GM21529 (cell line): ENCODE measurements around the gene SEMA3A.
"Not testable (repeated sequence)": the region's sequence is repeated elsewhere in the genome, so short reads cannot be mapped to it uniquely, and the experiment has no call there.

Source experiments
- ATAC-seq: cut with Tn5 transposase; IDR thresholded peaks from one replicate; pipeline ENCODE4 v1.9.1; 2021; ENCODE audit not compliant: unreplicated experiment

Gene SEMA3A

DNA sequence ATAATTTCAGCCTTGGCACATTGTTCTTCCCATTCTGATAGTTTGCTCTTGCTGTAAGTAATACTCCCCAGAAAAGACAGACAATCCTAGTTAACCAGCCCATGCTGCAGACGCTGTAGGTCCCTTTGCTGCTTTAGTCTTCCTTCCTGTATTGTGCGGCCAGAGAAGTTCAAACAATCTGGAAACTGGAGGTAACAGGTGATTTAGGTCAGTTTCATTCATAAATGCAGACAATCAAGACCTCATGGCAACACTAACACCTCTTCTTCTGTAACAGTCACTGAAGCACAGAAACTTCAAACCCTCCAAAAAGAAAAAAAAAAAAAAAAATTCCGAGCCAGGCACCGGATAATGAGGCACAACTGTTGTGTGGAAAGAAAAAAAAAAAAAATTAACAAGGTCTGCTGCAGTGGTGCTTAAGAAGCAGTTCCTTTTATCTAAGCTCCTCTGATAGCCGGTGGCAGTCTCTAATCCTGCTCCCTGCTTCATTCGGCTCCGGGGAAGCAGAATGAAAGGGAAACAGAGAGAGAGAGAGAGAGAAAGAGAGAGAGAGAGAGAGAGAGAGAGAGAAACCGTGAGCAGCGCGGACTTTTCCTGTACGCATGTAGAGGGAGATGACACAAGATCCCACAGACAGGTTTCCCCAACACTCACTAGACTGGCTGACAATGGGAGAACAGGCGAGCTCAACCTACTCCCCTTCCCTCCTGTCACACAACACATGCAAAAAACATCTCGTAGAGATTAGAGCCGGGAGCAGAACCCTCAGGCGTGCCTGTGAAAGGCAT lies at the start of gene SEMA3A:
TSS of gene SEMA3A (minus strand) at position 306 of the 788 bp plus-strand sequence. CDS start at position 103, 203 bp downstream.
- no peak for ATAC-seq

DNA sequence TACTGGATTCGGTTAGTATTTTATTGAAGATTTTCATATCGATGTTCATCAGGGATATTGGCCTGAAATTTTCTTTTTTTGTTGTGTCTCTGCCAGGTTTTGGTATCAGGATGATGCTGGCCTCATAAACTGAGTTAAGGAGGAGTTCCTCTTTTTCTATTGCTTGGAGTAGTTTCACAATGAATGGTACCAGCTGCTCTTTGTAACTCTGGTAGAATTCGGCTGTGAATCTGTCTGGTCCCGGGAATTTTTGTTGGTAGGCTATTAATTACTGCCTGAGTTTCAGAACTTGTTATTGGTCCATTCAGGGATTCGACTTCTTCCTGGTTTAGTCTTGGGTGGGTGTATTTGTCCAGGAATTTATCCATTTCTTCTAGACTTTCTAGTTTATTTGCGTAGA lies 48.4 kb upstream of the SEMA3A start:
- not testable (repeated sequence) for ATAC-seq

DNA sequence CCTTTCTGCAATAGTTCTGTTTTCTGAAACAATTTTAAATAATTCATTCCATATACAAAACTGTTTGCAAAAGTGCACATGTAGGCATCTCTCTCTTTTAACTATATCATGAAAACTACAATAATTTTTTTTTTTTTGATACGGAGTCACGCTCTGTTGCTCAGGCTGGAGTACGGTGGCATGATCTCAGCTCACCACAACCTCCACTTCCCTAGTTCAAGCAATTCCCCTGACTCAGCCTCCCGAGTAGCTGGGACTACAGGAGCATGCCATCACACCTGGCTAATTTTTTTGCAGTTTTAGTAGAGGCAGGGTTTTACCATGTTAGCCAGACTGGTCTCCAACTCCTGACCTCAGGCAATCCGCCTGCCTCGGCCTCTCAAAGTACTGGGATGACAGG lies 44.0 kb upstream of the SEMA3A start:
- ATAC-seq = no peak

DNA sequence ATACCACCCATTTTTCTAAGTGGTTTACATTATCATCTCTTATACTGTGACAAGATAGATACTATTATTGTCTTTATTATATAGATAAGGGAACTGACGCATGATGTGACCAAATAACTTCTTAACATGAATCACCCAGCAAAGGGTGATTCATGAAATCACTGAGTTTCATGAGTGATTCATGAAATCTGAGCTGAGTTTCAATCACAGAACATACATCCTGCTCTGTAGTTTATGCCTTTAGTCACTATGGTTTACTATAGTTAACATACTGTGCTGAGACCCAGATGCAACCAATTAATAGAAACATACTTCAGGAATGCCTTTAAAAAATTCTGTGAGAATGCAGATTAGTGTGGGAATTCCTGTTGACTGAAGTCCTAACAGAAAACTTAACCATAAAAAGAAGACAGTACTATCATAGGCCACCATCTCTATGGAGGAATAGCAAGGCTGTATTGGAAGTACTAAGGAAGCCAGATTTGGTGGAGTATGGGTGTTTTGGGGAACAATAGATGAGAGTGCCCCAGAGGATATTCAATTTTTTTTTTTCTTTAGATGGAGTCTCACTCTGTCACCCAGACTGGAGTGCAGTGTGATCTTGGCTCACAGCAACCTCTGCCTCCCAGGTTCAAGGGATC lies 43.1 kb upstream of the SEMA3A start:
- no peak for ATAC-seq

DNA sequence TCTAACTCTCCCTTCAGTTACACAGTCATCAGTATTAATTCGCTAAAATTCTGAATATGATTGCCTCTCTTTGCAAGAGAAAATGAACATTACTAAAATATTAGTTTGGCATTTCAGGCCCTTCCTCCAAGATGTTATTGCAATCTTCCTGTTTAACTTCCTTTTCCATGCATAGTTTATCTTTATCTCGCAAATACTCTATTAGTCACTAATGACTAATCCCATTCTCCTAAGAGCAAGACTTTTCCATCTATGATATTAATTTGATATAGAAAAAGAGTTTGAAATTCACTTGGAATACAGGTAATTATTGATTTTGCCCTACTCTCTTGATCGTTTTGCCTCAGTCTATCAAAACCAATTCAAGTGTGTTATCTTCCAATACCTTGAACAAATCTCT lies 41.8 kb upstream of the SEMA3A start:
- ATAC-seq = no peak

DNA sequence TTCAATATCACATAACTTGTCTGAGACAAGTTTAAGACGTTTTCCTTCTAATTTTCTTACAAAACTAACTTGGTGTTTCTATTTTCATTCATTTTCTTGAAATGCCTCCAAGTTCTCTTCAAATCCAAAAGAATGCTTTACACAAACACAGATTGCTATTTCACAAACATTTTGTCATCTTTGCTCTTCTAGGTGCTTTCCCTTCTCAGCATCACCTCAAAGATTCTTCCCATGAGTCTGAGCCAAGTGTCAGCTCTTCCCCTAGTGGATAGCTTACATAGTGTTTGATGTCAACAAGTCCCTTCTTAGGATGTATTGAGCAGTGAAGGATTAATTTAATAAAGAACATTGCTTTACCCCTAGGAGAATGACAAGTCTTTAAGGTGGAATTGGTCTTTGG lies 38.1 kb upstream of the SEMA3A start:
- ATAC-seq = no peak

DNA sequence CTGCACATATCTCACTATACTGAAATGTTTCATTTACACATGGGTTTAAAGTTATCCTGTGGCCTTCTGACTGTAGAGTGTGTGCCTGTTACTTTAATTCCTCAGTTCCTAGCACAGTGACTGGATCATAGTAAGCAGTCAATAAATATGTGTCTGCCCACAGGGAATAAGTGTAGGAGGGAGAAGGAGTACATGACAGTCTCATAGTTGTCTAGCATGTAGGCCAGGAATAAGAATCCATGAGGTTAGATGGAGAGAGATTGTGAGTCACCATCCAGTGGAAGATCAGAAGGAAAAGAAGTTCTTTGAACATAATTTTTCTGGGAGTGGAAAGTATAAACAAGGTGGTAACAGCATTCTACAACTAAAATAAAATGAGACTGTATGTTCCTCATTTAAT lies 36.6 kb upstream of the SEMA3A start:
- ATAC-seq = no peak

DNA sequence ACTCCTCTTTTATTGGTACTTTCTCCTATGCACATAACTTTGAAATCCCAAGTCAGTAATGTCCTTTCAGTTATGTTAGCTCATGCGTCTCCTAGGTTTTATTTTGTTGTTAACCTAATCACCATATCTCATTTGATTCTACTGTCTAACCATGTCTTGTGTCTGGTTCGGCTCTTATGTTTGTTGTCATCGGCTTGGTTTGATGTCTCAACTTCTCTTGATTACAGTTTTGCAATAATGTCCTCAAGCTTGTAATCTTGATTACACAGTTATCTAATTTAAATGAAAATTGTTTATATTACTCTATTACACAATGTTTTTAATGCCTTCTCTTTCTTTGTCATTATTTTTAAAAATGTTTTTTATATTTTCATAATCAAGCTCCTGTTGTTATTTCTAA lies 35.9 kb upstream of the SEMA3A start:
- ATAC-seq = no peak

DNA sequence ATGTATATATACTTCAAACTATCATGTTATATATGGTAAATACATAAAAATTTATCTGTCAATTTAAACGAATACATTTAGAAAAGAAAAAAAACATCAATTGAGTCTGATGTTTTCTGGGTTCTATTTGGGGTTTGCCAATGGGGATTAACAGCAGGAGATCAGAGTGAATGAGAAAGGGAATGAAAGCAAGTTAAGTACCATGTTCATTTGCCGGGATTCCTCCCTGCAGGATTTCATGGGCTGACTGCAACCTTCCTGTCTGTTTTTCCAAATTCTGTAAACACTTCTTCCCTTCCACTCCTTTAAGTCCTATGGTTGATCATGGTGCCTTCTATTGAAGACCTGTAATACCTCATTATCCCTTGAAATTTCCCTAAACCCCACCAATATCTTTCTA lies 33.9 kb upstream of the SEMA3A start:
- ATAC-seq = no peak

DNA sequence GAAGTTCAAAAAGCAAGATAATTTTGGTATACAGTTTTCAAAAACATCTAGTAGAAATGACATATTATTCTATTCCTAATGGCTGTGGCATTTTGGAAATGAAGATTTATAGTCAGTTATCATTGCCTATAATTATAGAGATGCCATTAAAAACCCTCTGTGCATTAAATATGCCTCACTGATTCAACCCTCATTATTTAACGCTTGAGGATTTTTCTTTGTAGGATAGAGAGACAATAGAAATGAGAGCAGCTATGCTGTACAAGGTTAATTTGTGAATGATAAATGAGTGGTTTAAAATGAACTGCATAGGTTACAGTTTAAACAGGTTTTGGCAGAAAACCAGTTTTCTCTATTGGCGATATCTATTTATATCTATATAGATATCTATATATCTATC lies 32.2 kb upstream of the SEMA3A start:
- ATAC-seq = no peak

DNA sequence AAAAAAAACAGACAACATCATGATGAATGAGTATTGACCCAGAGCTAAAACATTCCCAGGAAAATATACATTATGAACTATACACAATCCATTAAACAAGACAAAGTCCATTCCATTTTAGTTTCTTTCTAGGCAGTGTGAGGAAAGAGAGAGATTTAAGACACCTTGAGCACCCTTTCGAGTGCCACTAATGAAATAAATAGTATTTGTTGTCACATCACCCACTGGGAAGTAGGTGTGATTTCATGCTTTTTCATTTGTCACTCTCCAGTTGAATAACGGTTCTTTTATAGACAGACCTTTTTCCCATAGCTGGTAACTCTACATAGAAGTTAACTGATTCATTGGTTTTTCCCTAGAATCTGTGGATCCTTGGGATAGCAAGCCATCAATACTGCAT lies 29.9 kb upstream of the SEMA3A start:
- ATAC-seq = no peak

DNA sequence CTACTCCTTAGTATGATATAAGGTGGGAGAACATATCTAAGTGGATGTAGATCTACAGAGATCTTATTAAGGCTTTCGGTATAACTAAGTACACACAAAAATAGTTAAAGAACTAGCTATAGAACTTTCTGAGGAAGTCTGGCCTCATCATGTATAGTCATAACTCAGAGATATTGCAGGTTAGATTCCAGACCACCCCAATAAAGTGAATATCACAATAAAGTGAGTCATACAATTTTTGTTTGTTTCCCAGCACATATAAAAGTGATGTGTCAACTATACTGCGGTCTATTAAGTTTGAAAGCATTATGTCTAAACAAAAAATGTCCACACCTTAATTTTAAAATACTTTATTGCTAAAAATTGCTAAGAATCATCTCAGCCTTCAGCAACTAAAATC lies 24.7 kb upstream of the SEMA3A start:
- ATAC-seq = no peak

DNA sequence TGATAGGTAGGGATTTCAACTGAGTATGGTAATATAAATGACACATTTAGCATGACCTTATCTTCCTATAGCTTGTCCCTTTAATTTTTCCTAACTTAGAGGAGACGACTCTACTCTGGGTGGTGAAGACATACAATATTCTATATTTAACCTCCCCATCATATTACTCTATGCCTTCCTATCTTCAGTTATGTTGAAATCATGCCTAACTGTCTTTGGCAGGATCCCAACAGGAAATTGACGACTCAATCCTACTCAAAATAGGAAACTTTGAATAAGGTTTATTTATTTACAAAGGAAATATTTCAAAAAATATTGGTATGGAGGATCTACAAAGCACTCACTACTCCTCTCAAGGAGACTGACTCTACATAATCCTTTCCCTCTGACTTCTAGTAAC lies 24.1 kb upstream of the SEMA3A start:
- no peak for ATAC-seq

DNA sequence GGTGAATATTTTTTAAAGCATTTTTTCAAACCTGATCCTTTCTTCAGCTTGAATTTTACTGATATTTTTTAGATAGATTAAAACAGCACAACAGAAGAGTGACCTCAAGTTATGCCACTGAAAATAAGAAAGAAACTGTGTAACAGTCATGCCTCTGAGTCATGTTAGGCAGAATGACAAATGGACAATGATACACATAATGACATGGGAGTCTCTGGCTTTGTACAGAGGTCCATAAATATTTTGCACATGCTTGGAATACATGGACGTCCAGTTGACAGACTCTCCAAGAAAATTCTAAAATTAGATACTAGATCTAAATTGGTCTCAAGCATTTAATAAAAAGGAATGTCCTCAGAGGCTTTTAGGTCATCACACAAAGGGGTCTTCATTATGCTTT lies 21.9 kb upstream of the SEMA3A start:
- ATAC-seq = no peak

DNA sequence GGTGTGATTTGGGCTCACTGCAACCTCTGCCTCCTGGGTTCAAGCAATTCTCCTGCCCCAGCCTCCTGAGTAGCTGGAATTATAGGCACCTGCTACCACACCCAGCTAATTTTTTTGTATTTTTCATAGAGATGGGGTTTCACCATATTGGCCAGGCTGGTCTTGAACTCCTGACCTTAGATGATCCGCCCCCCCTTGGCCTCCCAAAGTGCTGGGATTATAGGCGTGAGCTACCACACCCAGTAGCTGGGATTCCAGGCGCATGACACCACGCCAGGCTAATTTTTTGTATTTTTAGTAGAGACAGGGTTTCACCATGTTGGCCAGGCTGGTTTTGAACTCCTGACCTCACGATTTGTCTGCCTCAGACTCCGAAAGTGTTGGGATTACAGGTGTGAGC lies 20.2 kb upstream of the SEMA3A start:
- not testable (repeated sequence) for ATAC-seq

DNA sequence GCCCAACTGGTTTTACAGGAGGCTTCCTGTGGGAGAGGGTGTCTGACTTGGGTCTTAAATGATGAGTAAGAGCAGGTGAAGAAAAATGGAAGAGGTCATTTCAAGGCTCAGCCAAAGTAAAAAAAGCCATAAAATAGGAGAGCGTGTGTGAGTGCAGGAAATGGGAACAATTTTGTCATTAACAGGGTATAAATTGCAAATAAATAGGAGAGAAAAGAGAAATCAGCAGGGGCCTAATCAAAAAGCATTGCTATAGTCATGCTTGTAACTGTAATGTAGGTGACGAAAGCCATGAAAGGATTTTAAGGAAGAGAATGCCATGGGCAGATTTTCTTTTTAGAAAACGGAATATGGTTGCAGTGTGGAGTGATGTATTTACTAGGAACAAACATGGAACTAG lies 15.7 kb upstream of the SEMA3A start:
- ATAC-seq = no peak

DNA sequence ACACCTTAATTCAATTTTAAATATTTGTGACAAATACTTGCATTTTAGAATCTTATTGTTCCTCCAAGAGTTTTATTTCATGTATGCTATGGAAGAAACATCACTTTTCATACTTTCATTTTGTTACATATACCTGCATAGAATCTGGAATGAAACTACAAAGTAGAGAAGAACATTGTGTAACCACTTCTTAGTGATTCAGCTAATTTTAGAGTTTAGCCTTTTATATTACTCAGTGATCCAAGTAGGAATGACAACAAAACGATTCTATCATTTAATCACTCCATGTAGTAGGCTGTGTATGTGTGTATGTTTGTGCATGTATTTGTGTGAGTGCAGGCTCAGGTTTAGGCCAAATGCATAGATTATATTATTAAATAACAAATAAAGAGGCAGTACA lies 14.4 kb upstream of the SEMA3A start:
- no peak for ATAC-seq

DNA sequence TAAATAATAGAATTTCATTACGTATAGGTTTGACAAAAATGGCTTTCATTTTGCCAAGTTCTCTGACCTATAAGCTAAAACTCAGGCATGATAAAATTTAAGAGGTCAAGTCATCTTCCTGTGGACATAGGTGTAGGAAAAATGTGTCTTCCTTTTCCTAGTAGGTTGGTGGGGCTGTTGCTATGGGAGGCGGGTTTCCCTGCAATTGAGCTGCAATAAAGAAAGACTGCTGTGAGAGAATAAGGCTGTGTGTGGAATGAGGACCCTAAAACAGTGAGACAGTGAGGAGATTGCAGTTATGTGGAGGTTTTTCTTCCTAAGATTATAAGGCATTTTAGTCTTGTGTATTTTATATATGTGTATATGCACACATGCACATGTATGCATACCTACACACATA lies 13.0 kb upstream of the SEMA3A start:
- ATAC-seq = no peak

DNA sequence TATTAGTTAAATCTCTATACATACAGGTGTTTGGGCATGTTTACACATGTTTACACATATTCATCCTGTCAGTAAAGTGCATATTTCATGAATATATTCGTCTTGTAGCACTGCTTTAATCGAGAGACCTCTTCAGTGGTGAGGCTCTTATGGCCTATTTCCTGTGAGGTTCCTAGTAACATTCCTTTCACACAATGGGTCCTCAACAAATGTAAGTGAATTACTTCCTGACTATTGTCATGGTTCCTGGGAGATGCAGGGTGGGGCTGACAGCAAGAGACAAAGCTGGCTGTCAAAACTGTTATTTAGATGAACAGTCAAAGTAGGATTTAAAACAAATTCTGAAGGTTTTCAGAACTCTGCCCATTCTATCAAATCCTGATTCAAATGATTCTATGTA lies 12.4 kb upstream of the SEMA3A start:
- ATAC-seq = no peak

DNA sequence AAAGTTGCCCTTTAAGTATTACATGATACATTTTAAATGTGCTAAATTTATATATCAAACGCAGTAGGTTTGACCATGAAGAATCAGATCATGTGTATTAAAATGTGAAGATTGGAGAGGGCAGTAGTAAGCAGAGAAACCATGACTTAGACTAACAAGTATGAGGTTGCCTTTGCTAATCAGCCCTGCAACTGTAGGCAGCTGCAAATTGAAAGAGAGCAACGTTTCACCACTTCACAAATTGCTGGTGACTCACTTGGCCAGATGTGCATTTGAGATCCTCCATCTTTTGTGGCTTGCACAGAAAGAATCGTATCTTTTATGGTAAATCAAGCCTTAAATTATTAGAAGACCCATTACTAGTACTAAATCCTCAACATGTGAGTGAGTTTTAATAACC lies 10.1 kb upstream of the SEMA3A start:
- no peak for ATAC-seq

DNA sequence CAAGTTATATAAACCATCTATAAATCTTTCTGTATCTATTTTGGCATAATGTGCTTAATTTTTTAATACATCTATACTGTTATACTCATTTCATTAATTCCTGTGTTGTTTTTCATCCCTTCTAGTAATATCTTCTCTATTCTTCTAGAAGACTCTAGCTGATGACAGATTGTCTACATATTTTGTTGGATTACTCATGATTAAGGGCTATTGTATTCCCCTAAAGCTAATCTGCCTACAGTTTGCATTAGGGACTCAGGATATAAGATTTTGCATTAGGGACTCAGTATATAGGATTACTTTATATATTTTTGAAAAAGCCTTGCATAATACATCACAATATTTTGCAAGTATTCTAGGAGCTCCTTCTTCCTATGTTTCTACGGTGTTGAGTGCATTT lies 8.3 kb upstream of the SEMA3A start:
- no peak for ATAC-seq

DNA sequence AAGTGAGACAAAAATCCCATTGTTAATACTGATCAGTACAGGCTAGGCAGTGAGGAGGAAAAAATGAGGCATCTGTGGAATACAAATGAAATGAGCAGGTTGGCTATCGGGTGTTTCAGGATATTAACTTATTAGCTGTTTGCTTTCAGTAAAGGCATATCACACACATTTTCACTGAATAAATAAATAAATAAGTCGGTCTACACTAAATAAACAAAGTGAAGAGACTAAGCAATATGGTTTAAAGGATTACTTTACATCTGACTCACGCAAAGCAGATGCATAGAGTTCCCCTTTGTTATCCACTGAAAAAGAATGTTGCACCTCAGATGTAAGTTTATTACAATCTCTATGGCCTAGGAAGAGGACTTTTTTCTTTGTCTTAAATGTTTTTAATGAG lies 6.3 kb upstream of the SEMA3A start:
- ATAC-seq = no peak

DNA sequence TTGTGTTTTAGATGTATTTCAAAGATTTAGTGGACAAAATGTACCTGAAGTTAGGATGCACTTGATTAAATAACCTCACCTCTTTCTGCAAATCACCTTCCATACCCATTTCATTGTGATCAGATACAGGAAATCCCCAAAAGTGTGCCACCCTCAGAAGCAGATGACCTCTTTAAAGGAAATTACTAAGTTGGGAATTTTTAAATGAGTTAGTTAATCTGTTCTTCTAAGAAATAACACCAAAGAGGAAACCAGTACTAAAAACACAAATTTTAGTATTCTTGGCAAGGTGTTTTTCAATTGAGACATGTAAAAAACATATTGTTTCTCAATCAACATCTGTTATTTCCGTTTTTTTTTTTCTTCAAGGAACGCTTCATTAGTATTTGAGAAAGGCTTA lies 4.6 kb upstream of the SEMA3A start:
- ATAC-seq = no peak
